ENCODE data around the gene GRIK4.

DNA sequence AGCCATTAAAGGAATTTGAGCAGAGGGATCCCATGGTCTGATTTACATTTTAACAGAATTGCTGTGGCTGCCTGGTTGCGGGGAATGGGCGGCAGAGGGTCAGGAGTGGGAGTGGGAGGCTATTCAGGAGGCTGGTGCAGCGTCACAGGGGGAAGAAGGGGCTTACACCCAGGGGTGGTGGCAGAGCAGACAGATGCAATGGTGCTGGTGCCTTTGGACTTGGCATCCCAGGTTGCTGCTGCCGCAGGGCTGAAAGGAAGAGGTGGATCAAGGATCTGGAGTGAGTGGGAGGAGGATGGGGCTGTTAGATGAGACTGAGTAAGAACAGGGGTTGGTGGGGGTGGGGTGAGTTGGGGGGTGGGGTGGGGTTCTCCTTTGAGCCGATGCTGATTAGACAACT is 38.5 kb downstream of the GRIK4 start:
- TF ChIP-seq, protein P1, sequence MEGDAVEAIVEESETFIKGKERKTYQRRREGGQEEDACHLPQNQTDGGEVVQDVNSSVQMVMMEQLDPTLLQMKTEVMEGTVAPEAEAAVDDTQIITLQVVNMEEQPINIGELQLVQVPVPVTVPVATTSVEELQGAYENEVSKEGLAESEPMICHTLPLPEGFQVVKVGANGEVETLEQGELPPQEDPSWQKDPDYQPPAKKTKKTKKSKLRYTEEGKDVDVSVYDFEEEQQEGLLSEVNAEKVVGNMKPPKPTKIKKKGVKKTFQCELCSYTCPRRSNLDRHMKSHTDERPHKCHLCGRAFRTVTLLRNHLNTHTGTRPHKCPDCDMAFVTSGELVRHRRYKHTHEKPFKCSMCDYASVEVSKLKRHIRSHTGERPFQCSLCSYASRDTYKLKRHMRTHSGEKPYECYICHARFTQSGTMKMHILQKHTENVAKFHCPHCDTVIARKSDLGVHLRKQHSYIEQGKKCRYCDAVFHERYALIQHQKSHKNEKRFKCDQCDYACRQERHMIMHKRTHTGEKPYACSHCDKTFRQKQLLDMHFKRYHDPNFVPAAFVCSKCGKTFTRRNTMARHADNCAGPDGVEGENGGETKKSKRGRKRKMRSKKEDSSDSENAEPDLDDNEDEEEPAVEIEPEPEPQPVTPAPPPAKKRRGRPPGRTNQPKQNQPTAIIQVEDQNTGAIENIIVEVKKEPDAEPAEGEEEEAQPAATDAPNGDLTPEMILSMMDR (IDR thresholded peaks at IDR 0.05; ENCODE audit: poor library complexity, severe bottlenecking), result no peak
- TF ChIP-seq EP300 (conservative IDR thresholded peaks at IDR 0.05; ENCODE audit: poor library complexity, severe bottlenecking) (no peak), EZH2 (IDR thresholded peaks at IDR 0.05; ENCODE audit: borderline replicate concordance, insufficient read depth, low read length, poor library complexity, severe bottlenecking) (no peak), SMC3 (conservative IDR thresholded peaks at IDR 0.05; ENCODE audit: poor library complexity) (no peak), POLR2AphosphoS5 (IDR thresholded peaks at IDR 0.05) (no peak), TAF1 (IDR thresholded peaks at IDR 0.05; ENCODE audit: low read depth) (no peak), MXI1 (conservative IDR thresholded peaks at IDR 0.05; ENCODE audit: poor library complexity, severe bottlenecking) (no peak)
- TF ChIP-seq, protein P2, sequence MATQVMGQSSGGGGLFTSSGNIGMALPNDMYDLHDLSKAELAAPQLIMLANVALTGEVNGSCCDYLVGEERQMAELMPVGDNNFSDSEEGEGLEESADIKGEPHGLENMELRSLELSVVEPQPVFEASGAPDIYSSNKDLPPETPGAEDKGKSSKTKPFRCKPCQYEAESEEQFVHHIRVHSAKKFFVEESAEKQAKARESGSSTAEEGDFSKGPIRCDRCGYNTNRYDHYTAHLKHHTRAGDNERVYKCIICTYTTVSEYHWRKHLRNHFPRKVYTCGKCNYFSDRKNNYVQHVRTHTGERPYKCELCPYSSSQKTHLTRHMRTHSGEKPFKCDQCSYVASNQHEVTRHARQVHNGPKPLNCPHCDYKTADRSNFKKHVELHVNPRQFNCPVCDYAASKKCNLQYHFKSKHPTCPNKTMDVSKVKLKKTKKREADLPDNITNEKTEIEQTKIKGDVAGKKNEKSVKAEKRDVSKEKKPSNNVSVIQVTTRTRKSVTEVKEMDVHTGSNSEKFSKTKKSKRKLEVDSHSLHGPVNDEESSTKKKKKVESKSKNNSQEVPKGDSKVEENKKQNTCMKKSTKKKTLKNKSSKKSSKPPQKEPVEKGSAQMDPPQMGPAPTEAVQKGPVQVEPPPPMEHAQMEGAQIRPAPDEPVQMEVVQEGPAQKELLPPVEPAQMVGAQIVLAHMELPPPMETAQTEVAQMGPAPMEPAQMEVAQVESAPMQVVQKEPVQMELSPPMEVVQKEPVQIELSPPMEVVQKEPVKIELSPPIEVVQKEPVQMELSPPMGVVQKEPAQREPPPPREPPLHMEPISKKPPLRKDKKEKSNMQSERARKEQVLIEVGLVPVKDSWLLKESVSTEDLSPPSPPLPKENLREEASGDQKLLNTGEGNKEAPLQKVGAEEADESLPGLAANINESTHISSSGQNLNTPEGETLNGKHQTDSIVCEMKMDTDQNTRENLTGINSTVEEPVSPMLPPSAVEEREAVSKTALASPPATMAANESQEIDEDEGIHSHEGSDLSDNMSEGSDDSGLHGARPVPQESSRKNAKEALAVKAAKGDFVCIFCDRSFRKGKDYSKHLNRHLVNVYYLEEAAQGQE (IDR thresholded peaks at IDR 0.05; ENCODE audit: borderline replicate concordance), result no peak

Data from neural cell (in vitro differentiated cells).